Measurements from ENCODE around the gene DCAF12.
"Not testable (repeated sequence)": the region's sequence is repeated elsewhere in the genome, so short reads cannot be mapped to it uniquely, and the experiment has no call there.

DCAF12 gene

DNA sequence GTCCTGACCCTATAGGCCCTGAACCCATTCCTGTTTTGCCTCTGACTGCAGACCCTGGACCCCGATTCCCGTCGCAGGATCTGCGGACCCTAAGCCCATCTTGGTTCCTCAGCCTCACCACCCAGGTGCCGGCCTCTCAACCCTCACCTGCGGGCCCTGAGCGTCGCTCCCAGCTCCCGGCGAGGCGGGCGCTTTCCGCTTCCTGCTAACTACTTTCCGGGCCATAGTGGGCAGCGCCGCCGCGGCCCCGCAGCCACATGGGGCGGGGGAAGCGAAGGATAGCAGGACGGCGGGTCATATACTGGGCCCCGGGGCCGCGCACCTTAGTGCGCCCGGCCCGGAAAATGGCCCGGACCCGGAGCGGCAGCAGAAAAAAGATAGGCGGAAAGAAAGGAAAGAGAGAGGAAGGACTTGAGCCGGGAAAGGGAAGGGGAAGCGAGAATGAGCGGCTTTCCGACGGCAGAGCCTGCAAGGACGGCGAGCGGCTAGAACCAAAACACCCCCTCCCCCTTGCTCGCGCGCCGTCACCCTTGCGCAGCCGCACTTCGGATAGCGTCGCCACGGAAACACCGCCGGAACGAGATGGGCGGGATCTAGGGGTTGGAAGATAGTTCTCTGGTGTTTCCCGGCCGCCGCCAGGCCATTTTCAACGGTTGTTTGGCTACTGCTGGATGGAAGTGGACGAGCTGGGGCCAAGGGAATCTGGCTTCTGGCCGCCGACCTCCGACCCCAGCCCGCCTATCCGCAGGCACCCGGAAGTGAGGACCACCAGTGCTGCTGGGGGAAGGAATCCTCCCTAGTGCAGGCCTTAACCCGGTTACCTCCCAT is at the start of gene DCAF12:
TSS of gene DCAF12 (minus strand) at position 492 of the 828 bp plus-strand sequence. CDS start at position 225, 267 bp downstream.
- peak; percentile 92 to 93 for DNase-seq

DNA sequence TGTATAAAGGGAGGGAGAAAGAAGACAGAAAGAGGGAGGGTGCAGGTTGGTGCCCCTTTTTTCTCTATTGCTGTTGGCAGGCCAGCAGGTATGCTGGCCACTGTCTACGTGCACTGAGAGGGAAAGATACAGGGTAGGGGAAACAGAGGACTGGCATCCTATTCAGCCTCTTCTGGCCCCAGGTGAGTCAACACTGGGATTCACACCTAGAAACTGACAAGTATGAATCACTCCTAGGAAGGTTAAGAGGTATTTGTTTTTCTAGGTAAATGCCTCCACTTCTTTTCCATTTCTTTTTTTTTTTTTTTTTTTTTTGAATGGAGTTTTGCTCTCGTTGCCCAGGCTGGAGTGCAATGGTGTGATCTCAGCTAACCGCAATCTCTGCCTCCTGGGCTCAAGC is 49.6 kb upstream of the DCAF12 start:
- DNase-seq = no peak

DNA sequence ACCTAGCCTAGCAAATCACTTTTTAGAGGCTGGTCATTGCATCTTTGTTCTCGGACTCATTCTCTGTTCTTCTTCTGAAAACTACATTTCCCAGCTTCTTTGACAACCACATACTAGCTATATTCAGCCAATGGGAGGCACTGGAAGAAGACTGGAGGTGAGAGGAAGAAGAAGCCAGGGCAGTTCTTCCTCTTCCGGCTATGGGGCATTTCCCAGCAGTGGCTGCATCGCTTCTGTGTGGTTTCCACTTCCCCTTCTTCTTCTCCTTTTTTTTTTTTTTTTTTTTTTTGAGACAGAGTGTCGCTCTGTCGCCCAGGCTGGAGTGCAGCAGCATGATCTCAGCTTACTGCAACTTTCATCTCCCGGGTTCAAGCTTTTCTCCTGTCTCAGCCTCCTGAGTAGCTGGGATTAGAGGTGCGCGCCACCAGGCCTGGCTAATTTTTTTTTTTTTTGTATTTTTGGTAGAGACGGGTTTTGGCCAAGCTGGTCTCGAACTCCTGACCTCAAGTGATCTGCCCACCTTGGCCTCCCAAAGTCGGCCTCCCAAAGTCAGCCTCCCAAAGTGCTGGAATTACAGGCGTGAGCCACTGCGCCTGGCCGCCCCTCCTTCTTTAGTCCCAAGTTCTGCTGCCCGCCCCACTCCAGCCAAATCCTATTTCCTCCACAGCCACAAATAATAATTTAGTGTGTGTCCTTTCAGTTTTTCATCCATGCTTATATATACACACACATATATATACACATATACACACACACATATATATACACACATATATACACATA is 45.4 kb upstream of the DCAF12 start:
- peak; percentile 95 to 98 for DNase-seq

DNA sequence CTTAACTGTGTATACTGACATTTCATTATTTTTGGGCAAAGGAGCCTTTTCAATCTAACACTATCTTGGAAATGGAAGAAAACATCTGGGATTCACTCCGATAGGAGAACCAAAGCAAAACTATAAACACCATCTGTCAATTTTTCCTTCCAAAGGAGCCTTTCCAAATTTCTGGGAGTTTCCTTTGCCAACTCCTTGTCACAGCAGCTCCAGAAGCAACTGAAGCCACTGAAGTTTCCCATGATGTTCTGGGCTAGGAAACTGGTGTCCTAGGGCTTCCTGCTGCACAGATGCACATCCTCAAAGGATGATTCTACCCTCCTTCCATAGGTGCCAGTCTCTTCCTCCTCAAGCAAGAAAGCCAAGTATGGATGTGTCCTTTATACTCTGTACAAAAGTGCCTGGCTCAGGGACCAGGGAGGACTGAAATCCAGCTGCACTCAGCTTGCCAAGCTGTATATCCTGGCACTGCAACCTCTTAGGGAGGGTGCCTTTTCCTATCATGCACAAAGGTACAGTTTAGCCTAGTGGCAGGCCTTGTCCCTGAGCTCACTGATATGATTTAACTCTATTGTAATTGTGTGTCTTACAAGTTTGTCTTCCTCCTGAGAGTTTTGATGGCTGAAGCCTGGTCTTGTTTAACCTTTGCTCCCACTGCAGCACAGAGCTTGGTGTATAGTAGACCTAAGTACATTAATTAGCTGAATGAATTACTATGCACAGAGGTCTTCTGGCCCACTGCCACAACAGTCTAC is 43.9 kb upstream of the DCAF12 start:
- no peak for DNase-seq

DNA sequence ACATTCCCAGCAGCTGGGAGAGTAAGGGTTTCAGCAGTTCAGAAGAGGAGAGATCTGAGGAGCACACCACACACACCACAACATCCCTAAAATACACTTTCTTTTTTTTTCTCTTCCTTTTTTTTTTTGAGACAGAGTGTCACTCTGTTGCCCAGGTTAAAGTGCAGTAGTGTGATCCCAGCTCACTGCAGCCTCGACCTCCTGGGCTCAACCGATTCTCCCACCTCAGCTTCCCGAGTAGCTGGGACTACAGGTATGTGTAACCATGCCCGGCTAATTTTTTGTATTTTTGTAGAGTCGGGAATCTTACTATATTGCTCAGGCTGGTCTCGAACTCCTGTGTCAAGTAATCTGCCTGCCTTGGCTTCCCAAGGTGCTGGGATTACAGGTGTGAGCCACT is 42.6 kb upstream of the DCAF12 start:
- no peak for DNase-seq

DNA sequence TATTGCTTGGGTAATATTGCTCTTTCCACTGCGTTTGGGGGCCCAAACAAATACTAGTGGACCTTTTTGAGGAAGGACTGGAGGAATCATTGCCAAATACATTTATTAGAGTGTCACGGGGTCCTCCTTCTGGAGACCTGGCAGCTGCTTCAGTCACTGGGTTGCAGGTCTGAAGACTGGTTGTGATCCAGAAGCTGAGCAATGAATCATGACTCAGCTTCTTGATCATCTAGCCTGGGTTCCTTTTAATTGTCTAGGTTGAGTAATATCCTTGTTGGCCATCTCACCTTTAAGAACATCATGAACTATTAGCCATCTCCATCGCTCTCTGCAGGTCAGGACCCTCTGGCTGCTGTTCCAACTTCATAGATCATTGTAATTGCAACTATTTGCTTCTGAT is 36.9 kb upstream of the DCAF12 start:
- DNase-seq = peak in 1 of 2 experiments; percentile 38

DNA sequence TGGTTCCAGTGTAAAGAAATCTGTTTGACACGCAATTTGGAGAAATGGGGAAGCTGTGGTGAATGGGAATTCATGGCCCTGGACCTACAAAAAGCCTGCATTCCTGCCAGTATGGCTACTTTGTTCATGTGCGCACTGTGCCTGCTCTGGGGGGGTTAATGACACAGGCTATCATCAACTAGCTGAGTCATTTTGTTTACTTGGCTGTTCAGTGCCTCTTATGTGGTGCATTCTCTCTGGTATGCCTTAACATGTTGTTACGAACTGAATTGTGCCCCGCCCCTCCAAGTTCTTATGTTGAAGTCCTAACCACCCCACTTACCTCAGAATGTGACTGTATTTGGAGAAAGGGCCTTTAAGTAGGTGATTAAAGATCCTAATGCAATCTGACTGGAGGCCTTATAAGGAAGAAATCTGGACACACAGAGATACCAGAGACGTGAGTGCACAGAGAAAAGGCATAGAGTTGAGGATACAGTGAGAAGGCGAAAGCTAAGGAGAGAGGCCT is 31.9 kb upstream of the DCAF12 start:
- DNase-seq = no peak

DNA sequence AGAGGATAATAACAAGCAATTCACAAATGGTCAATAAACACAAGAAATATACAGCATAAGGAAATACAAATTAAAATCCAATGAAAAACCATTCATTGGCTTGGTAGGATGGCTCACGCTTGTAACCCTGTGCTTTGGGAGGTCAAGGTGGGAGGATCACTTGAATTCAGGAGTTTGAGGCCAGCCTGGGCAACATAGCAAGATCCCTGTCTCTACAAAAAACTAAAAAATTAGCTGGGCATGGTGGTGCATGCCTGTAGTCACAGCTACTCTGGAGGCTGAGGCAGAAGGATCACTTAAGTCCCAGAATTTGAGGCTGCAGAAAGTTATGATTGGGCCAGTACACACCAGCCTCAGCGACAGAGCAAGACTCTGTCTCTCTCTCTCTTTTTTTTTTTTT is 31.4 kb upstream of the DCAF12 start:
- no peak for DNase-seq

DNA sequence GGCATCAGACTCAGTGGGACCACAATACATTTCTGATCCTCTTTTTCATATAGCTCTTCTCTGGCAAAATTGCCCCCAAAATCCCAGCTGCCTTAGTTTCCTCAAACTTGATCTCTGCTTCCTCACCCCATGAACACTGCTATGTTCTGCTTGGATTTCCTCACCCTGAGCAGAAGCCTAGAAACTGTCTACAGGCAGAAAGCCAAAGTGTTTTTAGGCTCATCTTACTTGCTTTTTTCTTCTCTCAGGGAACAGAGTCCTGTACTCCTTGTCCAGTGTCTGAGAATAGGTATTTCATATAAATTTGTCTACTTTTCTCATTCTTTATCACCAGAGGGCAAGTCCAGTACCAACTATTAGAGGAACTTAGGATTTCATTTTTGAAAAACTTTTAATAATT is 30.8 kb upstream of the DCAF12 start:
- no peak for DNase-seq

DNA sequence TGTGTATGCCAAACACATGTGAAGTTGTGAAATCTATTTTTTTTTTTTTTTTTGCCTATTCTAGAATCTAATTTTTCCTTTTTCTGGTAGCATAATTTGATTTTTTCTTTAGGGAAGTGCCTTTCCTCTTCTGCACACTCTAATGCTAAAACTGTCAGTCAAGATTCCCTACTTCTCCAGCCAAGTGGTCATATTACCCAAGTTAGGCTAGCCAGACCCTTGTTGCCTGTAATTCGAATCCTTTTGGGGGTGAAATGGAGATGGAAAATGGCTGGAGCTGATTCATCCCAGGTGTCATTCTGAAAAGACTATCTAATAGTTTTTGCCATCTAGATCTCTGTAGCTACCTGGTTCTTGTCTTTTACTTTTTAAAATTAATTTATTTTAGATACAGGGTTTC is 27.6 kb upstream of the DCAF12 start:
- DNase-seq = no peak

DNA sequence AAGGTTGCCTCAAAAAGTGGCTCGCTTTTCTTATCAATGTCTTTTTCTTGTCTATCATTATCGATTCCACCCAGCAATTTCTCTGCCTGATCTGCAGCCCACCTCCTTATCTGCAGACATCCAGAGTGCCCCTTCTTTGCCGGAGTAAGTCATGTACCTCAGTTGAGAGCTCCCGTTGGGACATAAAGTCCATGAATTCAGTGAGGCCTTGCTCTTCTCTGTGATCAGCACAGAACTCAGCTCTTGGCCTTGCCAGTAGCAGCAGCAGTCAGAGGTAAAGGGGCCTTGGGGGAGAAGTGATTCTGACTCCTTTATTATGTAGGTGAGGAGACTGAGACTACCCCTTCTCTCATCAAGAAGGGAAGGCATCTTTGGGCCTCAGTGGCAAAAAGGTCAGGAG is 24.9 kb upstream of the DCAF12 start:
- DNase-seq = no peak

DNA sequence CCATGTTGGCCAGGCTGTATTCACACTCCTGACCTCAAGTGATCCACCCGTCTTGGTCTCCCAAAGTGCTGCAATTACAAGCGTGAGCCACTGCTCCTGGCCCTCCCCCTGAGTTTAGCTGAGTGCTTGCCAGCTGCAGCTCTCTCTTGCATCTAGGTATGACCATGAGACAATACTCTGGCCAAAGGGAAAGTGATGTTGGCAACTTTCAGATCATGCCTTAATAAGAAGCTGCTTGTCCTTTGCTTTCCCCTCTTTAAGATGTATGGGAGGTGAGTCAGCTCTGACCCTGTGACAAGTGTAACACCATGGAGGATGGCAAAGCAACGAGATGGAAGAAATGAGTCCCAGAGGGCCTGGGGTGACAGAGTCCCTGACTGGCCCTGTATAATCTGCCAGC is 18.7 kb upstream of the DCAF12 start:
- DNase-seq = no peak

DNA sequence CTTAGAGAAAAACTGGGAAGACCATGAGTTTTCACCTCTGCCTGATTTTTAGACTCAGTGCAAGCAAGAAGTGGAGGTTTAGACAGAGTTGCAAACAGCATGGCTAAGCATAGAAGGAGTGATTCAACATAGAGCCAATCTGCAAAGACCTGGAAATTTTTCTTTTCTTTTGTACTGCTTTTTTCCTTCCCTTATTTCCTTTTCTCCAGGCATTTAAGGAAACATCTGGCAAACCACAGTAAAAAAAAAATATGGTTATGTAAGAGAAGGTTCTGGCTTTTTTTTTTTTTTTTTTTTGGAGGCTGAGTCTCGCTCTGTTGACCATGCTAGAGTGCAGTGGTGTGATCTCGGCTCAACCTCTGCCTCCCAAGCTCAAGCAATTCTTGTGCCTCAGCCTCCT is 16.6 kb upstream of the DCAF12 start:
- peak; percentile 42 to 57 for DNase-seq

DNA sequence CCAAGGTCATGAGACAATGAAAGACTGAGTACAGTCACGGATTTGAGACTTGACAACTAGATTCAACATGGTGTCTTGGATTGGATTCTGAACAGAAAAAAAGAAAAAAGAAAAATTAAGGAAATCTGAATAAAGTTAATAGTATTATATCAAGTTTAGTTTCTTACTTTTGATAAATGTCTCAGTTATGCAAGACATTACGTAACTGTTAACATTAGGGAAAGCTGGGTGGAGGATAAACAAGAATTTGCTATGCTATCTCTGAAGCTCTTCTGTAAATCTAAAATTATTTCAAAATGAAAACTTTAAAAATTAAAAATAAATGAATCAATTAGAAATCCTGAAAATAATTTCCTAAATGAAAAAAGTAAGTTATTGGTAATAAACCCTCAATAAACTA is 14.4 kb upstream of the DCAF12 start:
- no peak for DNase-seq

DNA sequence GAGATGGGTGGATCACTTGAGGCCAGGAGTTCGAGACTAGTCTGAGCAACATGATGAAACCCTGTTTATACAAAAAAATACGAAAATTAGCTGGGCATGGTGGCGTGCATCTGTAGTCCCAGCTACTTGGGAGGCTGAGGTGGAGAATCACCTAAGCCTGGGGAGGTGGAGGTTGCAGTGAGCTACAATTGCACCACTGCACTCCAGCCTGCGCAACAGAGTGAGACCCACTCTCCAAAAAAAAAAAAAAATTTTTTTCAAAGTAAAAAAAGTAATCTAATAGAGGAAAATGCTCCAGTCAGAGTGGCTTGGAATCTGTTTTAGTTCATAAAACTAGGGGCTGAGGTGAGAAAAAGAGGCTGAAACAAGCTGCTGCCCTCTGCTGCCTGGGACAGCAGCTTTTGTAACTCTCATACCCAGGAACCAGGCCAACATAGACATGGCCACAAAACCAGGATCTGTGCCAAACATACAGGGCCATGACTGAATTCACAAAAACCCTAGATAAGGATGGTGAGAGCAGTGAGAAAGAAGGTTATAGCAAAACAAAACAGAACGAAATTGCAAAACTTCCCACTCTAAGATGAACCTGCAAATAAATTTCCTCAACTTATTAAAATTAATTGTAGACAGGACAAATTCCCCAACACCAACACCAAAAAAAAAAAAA is 13.1 kb upstream of the DCAF12 start:
- peak; percentile 76 to 80 for DNase-seq

DNA sequence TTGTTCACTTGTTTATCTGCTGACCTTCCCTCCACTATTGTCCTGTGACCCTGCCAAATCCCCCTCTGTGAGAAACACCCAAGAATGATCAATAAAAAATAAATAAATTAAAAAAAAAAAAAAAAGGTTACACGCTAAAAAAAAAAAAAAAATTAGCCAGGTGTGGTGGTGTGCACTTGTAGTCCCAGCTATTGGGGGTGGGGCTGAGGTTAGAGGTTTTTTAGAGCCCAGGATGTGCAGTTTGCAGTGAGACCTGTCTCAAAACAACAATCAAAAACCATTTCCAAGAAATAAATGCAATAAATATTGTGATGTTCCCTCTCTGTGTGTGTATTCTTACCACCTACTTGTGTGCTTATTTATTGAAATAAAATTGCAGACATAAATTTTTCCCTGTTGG is 12.1 kb upstream of the DCAF12 start:
- not testable (repeated sequence) for DNase-seq

DNA sequence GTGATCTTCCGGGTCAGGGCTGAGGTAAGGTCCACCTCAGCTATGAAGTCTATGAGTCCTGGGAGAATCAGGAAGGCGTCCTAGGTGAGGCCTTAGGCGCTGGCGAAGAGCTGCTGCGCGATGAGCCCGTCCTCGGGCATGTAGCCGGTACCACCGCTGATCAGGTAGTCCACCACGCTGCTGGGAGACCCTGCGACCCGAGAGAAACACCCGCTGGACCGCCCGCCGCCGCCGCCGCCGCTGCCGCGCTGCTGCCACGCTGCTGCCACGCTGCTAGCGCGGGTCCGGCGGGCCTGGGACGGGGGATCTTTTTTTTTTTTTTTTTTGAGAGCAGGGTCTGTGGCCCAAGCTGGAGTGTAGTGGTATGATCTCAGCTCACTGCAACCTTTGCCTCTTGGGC is 8.0 kb upstream of the DCAF12 start:
- no peak for DNase-seq

DNA sequence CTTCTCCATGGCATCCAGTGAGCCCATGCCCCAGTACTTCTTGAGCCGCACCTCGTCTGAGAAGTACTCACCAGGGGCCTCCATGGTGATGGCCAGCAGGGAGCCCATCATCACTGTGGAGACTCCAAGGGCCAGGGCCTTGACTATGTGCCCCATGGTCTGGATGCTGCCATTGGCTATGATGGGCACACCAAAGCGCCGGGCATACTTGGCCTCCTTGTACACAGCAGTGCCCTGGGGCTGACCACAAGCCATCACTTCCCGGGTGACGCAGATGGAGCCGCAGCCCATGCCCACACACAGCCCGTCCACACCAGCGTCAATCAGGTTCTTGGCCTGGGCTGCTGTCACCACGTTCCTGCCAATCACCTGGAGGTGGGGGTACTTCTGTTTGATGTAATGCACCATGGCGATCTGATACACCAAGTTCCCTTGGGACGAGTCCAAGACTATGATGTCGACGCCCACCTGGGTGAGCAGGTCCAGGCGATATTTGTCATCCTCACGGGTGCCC is 7.0 kb upstream of the DCAF12 start:
- no peak for DNase-seq

DNA sequence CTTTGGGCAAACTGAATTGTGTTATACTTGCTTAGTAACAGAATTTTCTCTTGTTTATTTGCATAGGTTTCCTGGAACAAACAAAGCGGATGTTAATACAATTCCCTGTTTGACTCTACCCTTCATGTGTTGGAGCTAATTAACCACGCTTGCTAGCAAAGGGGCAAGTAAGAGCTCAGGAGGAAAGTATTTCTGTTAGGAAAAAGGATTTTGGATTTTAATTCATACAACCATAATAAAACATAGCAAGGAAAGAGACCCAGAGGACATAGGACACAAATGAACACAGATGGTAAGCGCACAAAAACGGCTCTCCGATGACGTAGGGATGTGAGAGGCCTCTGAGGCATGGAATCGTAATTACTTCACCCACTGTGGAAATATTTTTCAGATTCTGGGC is 5.1 kb upstream of the DCAF12 start:
- no peak for DNase-seq

DNA sequence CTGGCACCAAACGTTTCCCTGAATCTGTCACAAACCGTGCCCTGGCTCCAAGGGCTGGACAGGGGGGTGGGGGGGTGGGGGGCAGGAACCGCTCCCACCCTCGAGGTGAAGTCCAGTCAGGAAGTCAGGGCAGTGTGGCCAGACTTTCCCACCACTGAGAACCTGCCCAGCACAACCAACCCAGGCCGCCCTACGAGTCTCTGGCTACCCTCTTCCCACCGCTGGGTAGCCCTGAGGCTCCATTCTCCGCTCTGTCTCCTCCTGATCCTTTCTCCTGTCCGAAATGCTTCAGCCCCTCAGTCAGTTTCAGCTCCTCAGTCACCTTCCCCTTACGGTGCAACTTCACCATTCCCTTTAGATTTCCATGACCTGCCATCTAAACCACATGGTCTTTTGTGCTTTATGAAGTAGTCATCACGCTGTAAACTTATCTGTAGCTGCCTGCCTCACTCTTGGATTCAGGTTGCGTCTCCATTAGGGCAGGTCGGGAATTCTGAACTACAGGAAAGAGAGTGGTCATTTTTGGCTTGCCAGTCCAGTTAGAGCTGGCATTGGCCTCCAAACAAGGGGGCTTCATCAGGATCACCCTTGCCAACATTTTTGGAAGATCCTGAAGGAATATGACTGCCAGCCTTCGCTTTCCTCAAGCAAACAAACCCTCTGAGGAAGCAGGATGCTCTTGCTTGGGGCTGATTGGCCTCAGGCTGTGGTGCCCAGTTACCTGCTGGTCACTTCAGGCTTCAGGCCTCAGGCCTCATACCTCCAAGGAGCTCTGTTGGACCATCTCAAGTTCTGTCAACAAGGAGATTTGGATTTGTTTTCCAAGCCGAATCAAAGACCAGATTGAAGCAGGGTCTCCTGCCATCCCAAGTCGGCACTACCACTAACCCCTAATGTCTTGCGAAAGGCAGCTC is 794 bp upstream of the DCAF12 start:
- no peak for DNase-seq

DNA sequence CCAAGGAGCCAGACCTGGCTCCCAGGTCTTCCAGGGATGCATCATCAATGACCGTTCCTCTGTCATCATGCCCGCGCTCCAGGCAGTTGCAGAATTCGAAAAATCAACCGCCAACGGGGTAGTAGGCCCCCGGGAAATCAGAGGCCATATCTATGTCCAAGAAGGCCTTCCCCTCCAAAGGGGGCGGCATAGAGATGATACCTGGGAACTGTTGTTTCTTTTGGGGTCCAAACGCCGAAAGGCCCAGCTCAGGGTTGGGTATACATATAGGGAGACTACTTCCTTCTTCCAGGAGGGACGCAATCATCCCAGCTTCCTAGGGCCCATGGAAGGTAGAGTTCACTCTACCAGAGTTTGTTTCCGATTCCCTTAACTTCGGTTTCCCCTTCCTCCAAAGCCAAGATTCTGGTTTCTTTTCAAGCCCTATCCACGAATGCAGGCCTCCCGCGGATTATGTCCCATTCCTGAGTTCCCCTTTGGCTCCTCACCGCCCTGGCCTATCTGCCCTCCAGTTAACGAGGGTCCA is 754 bp downstream of the DCAF12 start:
- no peak for DNase-seq
